PFSK-1 (cell line): ENCODE measurements around the gene RBM38.

Source experiments
- POLR2AphosphoS5 ChIP-seq: IDR thresholded peaks from 2 replicates; pipeline ENCODE4 v1.6.1; 2012; ENCODE audit warnings: low read depth, mild to moderate bottlenecking, control low read depth, low read length, moderate library complexity
- REST ChIP-seq, 2 experiments: IDR thresholded peaks; 2 replicates each; pipeline versions ENCODE4 v1.6.1 to v1.8.0; 2011 to 2012; ENCODE audit warnings: low read depth in 2 of 2, low read length in 2 of 2, control low read depth in 1 of 2, inconsistent platforms in 1 of 2, mild to moderate bottlenecking in 1 of 2, moderate library complexity in 1 of 2; ENCODE audit not compliant: insufficient read depth in 1 of 2

GRCh38 chr20:57422254-57422653 is 31.1 kb downstream of the RBM38 start:
- TF ChIP-seq POLR2AphosphoS5 (no peak), REST (IDR thresholded peaks at IDR 0.05; ENCODE audit: insufficient read depth in 1 of 2, low read depth in 2 of 2, low read length in 2 of 2) (no peak)
